Hepatocyte (in vitro differentiated cells): ENCODE data around the gene NPHP4. TPM values are rescaled to one million over a fixed set of nuclear protein-coding genes. Genes with fewer than 3 reads are reported as not detected.

Experiments used
- DNase-seq: peaks from one replicate; pipeline ENCODE4 v3.0.0-alpha.2; 2016; ENCODE audit warnings: low spot score
- H2AFZ ChIP-seq: fragments of 200-600 bp; sonication (generic); 2 replicates; pipeline ENCODE4 v1.6.0; 2016; ENCODE audit warnings: antibody characterized with exemption, mild to moderate bottlenecking
- H3K27ac ChIP-seq: fragments of 200-600 bp; sonication (generic); 2 replicates; pipeline ENCODE4 v1.5.1; 2016; ENCODE audit warnings: mild to moderate bottlenecking
- H3K27me3 ChIP-seq: fragments of 200-600 bp; sonication (generic); 2 replicates; pipeline ENCODE4 v1.6.1; 2016
- H3K36me3 ChIP-seq: fragments of 200-600 bp; sonication (generic); replicated peaks from 2 replicates; pipeline ENCODE4 v1.5.1; 2016; ENCODE audit warnings: low read depth; ENCODE audit not compliant: insufficient read depth
- H3K4me1 ChIP-seq: fragments of 200-600 bp; sonication (generic); 2 replicates; pipeline ENCODE4 v1.5.1; 2016; ENCODE audit warnings: mild to moderate bottlenecking, moderate library complexity; ENCODE audit not compliant: insufficient read depth
- H3K4me2 ChIP-seq: fragments of 200-600 bp; sonication (generic); 2 replicates; pipeline ENCODE4 v1.6.0; 2016
- H3K4me3 ChIP-seq: fragments of 200-600 bp; sonication (generic); 2 replicates; pipeline ENCODE4 v1.5.1; 2016; ENCODE audit warnings: mild to moderate bottlenecking
- H3K79me2 ChIP-seq: fragments of 200-600 bp; sonication (generic); 2 replicates; pipeline ENCODE4 v1.6.0; 2017; ENCODE audit warnings: mild to moderate bottlenecking
- H3K9me2 ChIP-seq: fragments of 200-600 bp; sonication (generic); replicated peaks from 2 replicates; pipeline ENCODE4 v1.6.0; 2017; ENCODE audit warnings: mild to moderate bottlenecking; ENCODE audit not compliant: insufficient read depth
- H3K9me3 ChIP-seq: fragments of 200-600 bp; sonication (generic); 2 replicates; pipeline ENCODE4 v1.5.1; 2016; ENCODE audit warnings: low read depth, mild to moderate bottlenecking
- H4K20me1 ChIP-seq: fragments of 200-600 bp; sonication (generic); 2 replicates; pipeline ENCODE4 v1.6.0; 2016; ENCODE audit warnings: mild to moderate bottlenecking; ENCODE audit not compliant: insufficient read depth, poor library complexity, severe bottlenecking
- CTCF ChIP-seq: fragments of 200-600 bp; sonication (generic); IDR thresholded peaks from 2 replicates; pipeline ENCODE4 v1.5.1; 2016; ENCODE audit warnings: antibody characterized with exemption, mild to moderate bottlenecking; ENCODE audit not compliant: poor library complexity
- EZH2 ChIP-seq: fragments of 200-600 bp; sonication (generic); IDR thresholded peaks from 2 replicates; pipeline ENCODE4 v1.6.1; 2016; ENCODE audit warnings: antibody characterized with exemption, mild to moderate bottlenecking, borderline replicate concordance
- EZH2phosphoT487 ChIP-seq: fragments of 200-600 bp; sonication (generic); IDR thresholded peaks from one replicate; pipeline ENCODE4 v1.6.1; 2018; ENCODE audit warnings: antibody characterized with exemption, mild to moderate bottlenecking, low read depth, moderate library complexity; ENCODE audit not compliant: unreplicated experiment, severe bottlenecking
- WGBS: methylation state at CpG from one replicate; pipeline ENCODE4 v1.1.6; 2016; ENCODE audit warnings: low lambda C conversion rate; ENCODE audit errors: missing lambda C conversion rate; 5-methylcytosine and 5-hydroxymethylcytosine counted together
- polyA plus RNA-seq: library from polyadenylated mRNA; unstranded; fragments of >200 nt; fragmentation: Nextera tagmentation; extraction: Ambion mirVana; gene quantifications from 2 replicates; pipeline ENCODE4 v1.2.1, GENCODE V29; 2016
- total RNA-seq: library from RNA; depleted of rRNA; stranded (reverse); fragments of >200 nt; gene quantifications from 2 replicates; pipeline ENCODE4 v1.2.3, GENCODE V29; 2014

NPHP4 gene
- total and polyA plus RNA-seq, 2 experiments from 2014 or later = 5.6 to 6.0 TPM

GRCh38 chr1:5906966-5907365 is 85.3 kb downstream of the NPHP4 start:
- Histone ChIP-seq H4K20me1 (no peaks in the 10 kb centered on the region), H3K4me1 (no peaks in the 10 kb centered on the region), H3K27ac (no peak overlapping the region), H3K4me3 (no peak overlapping the region), H3K9me3 (no peaks in the 10 kb centered on the region), H3K9me2 (no peaks in the 10 kb centered on the region), H3K27me3 (no peaks in the 10 kb centered on the region), H2AFZ (no peak overlapping the region), H3K4me2 (no peak overlapping the region), H3K79me2 (no peaks in the 10 kb centered on the region), H3K36me3 (no peaks in the 10 kb centered on the region)
- no peak for TF ChIP-seq CTCF
- TF ChIP-seq EZH2 = no peak
- no peak for TF ChIP-seq EZH2phosphoT487
- WGBS = 94% methylated on average over 12 of the region's 12 CpGs
- DNase-seq = no peak

GRCh38 chr1:5906116-5906515 is 86.1 kb downstream of the NPHP4 start:
- DNase-seq = no peak

GRCh38 chr1:5905436-5905835 is 86.8 kb downstream of the NPHP4 start:
- WGBS = 95% methylated on average over 12 of the region's 12 CpGs
- DNase-seq = no peak
- no peak overlapping the region for H2AFZ ChIP-seq
- no peaks in the 10 kb centered on the region for H3K79me2 ChIP-seq
- H3K27ac ChIP-seq = no peak overlapping the region
- no peaks in the 10 kb centered on the region for H3K9me2 ChIP-seq
- no peaks in the 10 kb centered on the region for H3K9me3 ChIP-seq
- no peaks in the 10 kb centered on the region for H4K20me1 ChIP-seq
- no peak overlapping the region for H3K4me2 ChIP-seq
- no peak for TF ChIP-seq EZH2phosphoT487
- no peak for TF ChIP-seq EZH2
- TF ChIP-seq CTCF = no peak
- no peaks in the 10 kb centered on the region for H3K4me1 ChIP-seq
- H3K27me3 ChIP-seq = no peaks in the 10 kb centered on the region
- no peak overlapping the region for H3K4me3 ChIP-seq
- H3K36me3 ChIP-seq = no peaks in the 10 kb centered on the region

More at GRCh38 chr1:5906116-5906515, 86.1 kb downstream of the NPHP4 start:
- Histone ChIP-seq H3K4me2 (no peak overlapping the region), H3K36me3 (no peaks in the 10 kb centered on the region), H4K20me1 (no peaks in the 10 kb centered on the region), H3K27ac (no peak overlapping the region), H3K4me1 (no peaks in the 10 kb centered on the region), H3K27me3 (no peaks in the 10 kb centered on the region), H3K4me3 (no peak overlapping the region), H2AFZ (no peak overlapping the region), H3K9me3 (no peaks in the 10 kb centered on the region), H3K9me2 (no peaks in the 10 kb centered on the region), H3K79me2 (no peaks in the 10 kb centered on the region)
- 92% methylated on average over 6 of the region's 6 CpGs for WGBS
- TF ChIP-seq EZH2phosphoT487 (no peak), CTCF (no peak), EZH2 (no peak)

DNA sequence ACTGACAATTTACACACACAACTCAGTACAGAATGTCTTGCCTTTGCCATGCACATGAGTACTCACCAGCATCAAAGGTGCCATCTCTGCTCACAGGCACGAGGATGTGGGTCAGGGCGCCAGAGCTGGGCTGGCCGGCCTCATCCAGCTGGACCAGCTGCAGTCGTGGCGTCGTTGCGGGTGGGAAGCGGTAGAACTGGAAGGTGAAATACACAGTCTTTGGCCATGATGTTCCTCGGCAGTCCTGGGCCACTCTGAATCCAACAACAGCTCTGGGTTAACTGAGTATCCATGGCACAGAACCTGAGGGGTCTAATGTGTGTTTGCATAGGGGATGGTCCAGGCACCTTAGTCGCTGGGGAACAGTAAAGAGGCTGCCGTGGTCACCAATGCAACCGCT is 87.7 kb downstream of the NPHP4 start:
- Histone ChIP-seq H2AFZ (no peak overlapping the region), H3K79me2 (no peaks in the 10 kb centered on the region), H3K27ac (no peak overlapping the region), H3K4me3 (no peak overlapping the region), H3K27me3 (no peaks in the 10 kb centered on the region), H3K9me3 (no peaks in the 10 kb centered on the region), H3K9me2 (no peaks in the 10 kb centered on the region), H4K20me1 (no peaks in the 10 kb centered on the region), H3K4me1 (no peaks in the 10 kb centered on the region), H3K36me3 (no peaks in the 10 kb centered on the region), H3K4me2 (no peak overlapping the region)
- WGBS = 95% methylated on average over 12 of the region's 12 CpGs
- TF ChIP-seq EZH2phosphoT487 (no peak), CTCF (no peak), EZH2 (no peak)
- DNase-seq = no peak
